GM18507 (cell line): ENCODE data around the gene CHAD.
"Not testable (repeated sequence)": the region's sequence is repeated elsewhere in the genome, so short reads cannot be mapped to it uniquely, and the experiment has no call there.

Source experiments
- DNase-seq: peaks from one replicate; pipeline ENCODE4 v3.0.0; 2011; ENCODE audit warnings: low read depth; ENCODE audit not compliant: insufficient read length; ENCODE audit errors: extremely low spot score
- FAIRE-seq: peaks from 2 replicates; lab custom pipeline; 2011; peaks lifted over from hg19 to GRCh38; lab: Jason Lieb, UNC

The CHAD gene

GRCh38 chr17:50440172-50440837 is 28.4 kb downstream of the CHAD start:
- FAIRE-seq (no peak), DNase-seq (no peak)

- no peak for FAIRE-seq
Observed at GRCh38 chr17:50439008-50439407, 29.7 kb downstream of the CHAD start.

GRCh38 chr17:50437409-50437808 is 31.3 kb downstream of the CHAD start:
- FAIRE-seq = no peak
- no peak for DNase-seq

More at GRCh38 chr17:50439008-50439407, 29.7 kb downstream of the CHAD start:
- DNase-seq = no peak

- no peak for FAIRE-seq
Observed at GRCh38 chr17:50432125-50432762, 36.4 kb downstream of the CHAD start.

GRCh38 chr17:50430821-50431618 is 37.7 kb downstream of the CHAD start:
- FAIRE-seq = no peak
- no peak for DNase-seq

More at GRCh38 chr17:50432125-50432762, 36.4 kb downstream of the CHAD start:
- no peak for DNase-seq

- DNase-seq (no peak), FAIRE-seq (no peak)
Observed at GRCh38 chr17:50429793-50430192, 38.9 kb downstream of the CHAD start.

GRCh38 chr17:50428831-50429424 is 39.8 kb downstream of the CHAD start:
- DNase-seq (no peak), FAIRE-seq (no peak)

GRCh38 chr17:50428126-50428525 is 40.6 kb downstream of the CHAD start:
- not testable (repeated sequence) for FAIRE-seq

GRCh38 chr17:50426814-50427787 is 41.6 kb downstream of the CHAD start:
- DNase-seq = no peak

More at GRCh38 chr17:50428126-50428525, 40.6 kb downstream of the CHAD start:
- not testable (repeated sequence) for DNase-seq

GRCh38 chr17:50426472-50426782 is 42.3 kb downstream of the CHAD start:
- DNase-seq = no peak
- FAIRE-seq = no peak

More at GRCh38 chr17:50426814-50427787, 41.6 kb downstream of the CHAD start:
- FAIRE-seq = peak; percentile 52

GRCh38 chr17:50425682-50426471 is 42.8 kb downstream of the CHAD start, which contains the start of gene ACSF2:
Gene ACSF2 (plus strand): TSS chr17:50426218. CDS start chr17:50426262, 44 bp downstream.
- DNase-seq (peak; percentile 72), FAIRE-seq (no peak)

- DNase-seq (no peak), FAIRE-seq (no peak)
Observed at GRCh38 chr17:50424996-50425681, 43.5 kb downstream of the CHAD start.

- FAIRE-seq = no peak
- DNase-seq = no peak
Observed at GRCh38 chr17:50424246-50424995, 44.3 kb downstream of the CHAD start.

GRCh38 chr17:50423553-50424159 is 45.0 kb downstream of the CHAD start:
- DNase-seq (no peak), FAIRE-seq (no peak)

GRCh38 chr17:50422738-50423137 is 45.9 kb downstream of the CHAD start:
- DNase-seq (no peak), FAIRE-seq (no peak)

GRCh38 chr17:50421308-50422051 is 47.2 kb downstream of the CHAD start:
- FAIRE-seq = peak; percentile 26
- no peak for DNase-seq
